K562 (cell line): ENCODE data around the gene ARHGAP23.

Experiments
- EZH2 ChIP-seq: IDR thresholded peaks from 2 replicates; pipeline ENCODE4 v1.6.1; 2012; ENCODE audit warnings: low read depth, mild to moderate bottlenecking, inconsistent platforms, low read length, borderline replicate concordance
- NBN ChIP-seq: fragments of 450-650 bp; IDR thresholded peaks from 2 replicates; pipeline ENCODE4 v1.6.1; 2016; ENCODE audit warnings: low read depth, mild to moderate bottlenecking

DNA sequence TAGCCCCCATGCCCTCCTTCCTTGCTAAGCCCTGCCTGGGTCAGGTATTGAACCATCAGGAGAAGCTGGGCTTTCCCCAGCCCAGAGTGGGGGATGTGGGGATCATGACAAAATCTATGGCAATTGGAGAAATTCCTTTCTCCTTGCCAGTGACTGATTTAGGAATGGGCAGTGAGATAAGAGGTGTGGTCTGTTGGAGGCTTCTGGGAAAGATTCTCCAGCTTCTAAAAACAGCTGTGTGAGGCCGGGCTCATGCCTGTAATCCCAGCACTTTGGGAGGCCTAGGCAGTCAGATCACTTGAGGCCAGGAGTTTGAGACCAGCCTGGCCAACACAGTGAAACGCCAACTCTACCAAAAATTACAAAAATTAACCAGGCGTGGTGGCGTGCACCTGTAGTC is 108.4 kb downstream of the ARHGAP23 start:
- no peak for TF ChIP-seq NBN
- TF ChIP-seq EZH2 = no peak
